Liver (tissue), 9 donors: Measurements from ENCODE around the gene KIRREL3. TPM values are rescaled to one million over a fixed set of nuclear protein-coding genes. Genes with fewer than 3 reads are reported as not detected.

Source experiments
- DNase-seq: peaks from one replicate; pipeline ENCODE4 v3.0.0-alpha.2; 2017; ENCODE audit warnings: low spot score
- H3K27ac ChIP-seq, 2 donors: one replicate each; pipeline ENCODE4 v1.7.0; 2013; ENCODE audit warnings: inconsistent platforms in 2 of 2, low read length in 2 of 2, control low read depth in 1 of 2, low read depth in 1 of 2, mild to moderate bottlenecking in 1 of 2
- H3K27me3 ChIP-seq, 4 donors: one replicate each; pipeline versions ENCODE4 v1.6.1 to v1.7.0; 2013; ENCODE audit warnings: low read length in 3 of 4, inconsistent platforms in 1 of 4, mild to moderate bottlenecking in 1 of 4, moderate library complexity in 1 of 4; ENCODE audit not compliant: control insufficient read depth in 4 of 4, insufficient read depth in 4 of 4
- H3K36me3 ChIP-seq, 4 donors: one replicate each; pipeline versions ENCODE4 v1.6.1 to v1.7.0; 2013; ENCODE audit warnings: low read length in 3 of 4, mild to moderate bottlenecking in 3 of 4, low read depth in 1 of 4, moderate library complexity in 1 of 4; ENCODE audit not compliant: control insufficient read depth in 4 of 4, insufficient read depth in 3 of 4
- H3K4me1 ChIP-seq, 4 donors: one replicate each; pipeline versions ENCODE4 v1.6.1 to v1.7.0; 2013; ENCODE audit warnings: low read length in 3 of 4, mild to moderate bottlenecking in 3 of 4, moderate library complexity in 1 of 4; ENCODE audit not compliant: control insufficient read depth in 4 of 4, insufficient read depth in 4 of 4
- H3K4me3 ChIP-seq, 3 donors: one replicate each; pipeline versions ENCODE4 v1.6.1 to v1.7.0; 2013; ENCODE audit warnings: low read length in 3 of 3, control low read depth in 1 of 3, low read depth in 1 of 3, mild to moderate bottlenecking in 1 of 3
- H3K9ac ChIP-seq, 2 donors: one replicate each; pipeline ENCODE4 v1.7.0; 2013; ENCODE audit warnings: low read length in 2 of 2, mild to moderate bottlenecking in 2 of 2, moderate library complexity in 2 of 2, control low read depth in 1 of 2, low read depth in 1 of 2
- H3K9me3 ChIP-seq, 4 donors: one replicate each; pipeline versions ENCODE4 v1.6.1 to v1.7.0; 2013; ENCODE audit warnings: low read length in 3 of 4; ENCODE audit not compliant: control insufficient read depth in 4 of 4
- CTCF ChIP-seq: fragments of 150-350 bp; IDR thresholded peaks from 2 replicates; pipeline ENCODE4 v1.5.1; 2017; ENCODE audit warnings: improper control_type of control experiment, low read depth, low read length; ENCODE audit not compliant: missing input control
- EGR1 ChIP-seq, 2 donors: IDR thresholded peaks; 2 replicates each; pipeline ENCODE4 v1.6.1; 2016 to 2018; ENCODE audit warnings: antibody characterized with exemption in 2 of 2, low read depth in 2 of 2
- FOXA1 ChIP-seq: IDR thresholded peaks from 2 replicates; pipeline ENCODE4 v1.6.1; 2016; ENCODE audit warnings: antibody characterized with exemption
- FOXA2 ChIP-seq: IDR thresholded peaks from 2 replicates; pipeline ENCODE4 v1.6.1; 2016; ENCODE audit warnings: antibody characterized with exemption
- GABPA ChIP-seq, 2 donors: IDR thresholded peaks in 1 of 2; conservative IDR thresholded peaks in 1 of 2; 2 replicates each; pipeline ENCODE4 v1.6.1; 2016; ENCODE audit warnings: antibody characterized with exemption in 2 of 2, mild to moderate bottlenecking in 1 of 2, moderate library complexity in 1 of 2
- HNF4A ChIP-seq, 2 donors: conservative IDR thresholded peaks; 2 replicates each; pipeline ENCODE4 v1.6.1; 2016; ENCODE audit warnings: antibody characterized with exemption in 2 of 2, mild to moderate bottlenecking in 2 of 2
- HNF4G ChIP-seq: IDR thresholded peaks from 2 replicates; pipeline ENCODE4 v1.6.1; 2016; ENCODE audit warnings: antibody characterized with exemption
- JUND ChIP-seq, 2 donors: IDR thresholded peaks; 2 replicates each; pipeline ENCODE4 v1.6.1; 2016; ENCODE audit warnings: antibody characterized with exemption in 2 of 2
- NR2F2 ChIP-seq: IDR thresholded peaks from 2 replicates; pipeline ENCODE4 v1.6.1; 2016; ENCODE audit warnings: antibody characterized with exemption
- RAD21 ChIP-seq, 2 donors: IDR thresholded peaks; 2 replicates each; pipeline ENCODE4 v1.6.1; 2016; ENCODE audit warnings: antibody characterized with exemption in 2 of 2, mild to moderate bottlenecking in 2 of 2
- RXRA ChIP-seq, 2 donors: IDR thresholded peaks; 2 replicates each; pipeline ENCODE4 v1.6.1; 2017 to 2018; ENCODE audit warnings: antibody characterized with exemption in 2 of 2, mild to moderate bottlenecking in 1 of 2
- SP1 ChIP-seq: IDR thresholded peaks from 2 replicates; pipeline ENCODE4 v1.6.1; 2018; ENCODE audit warnings: antibody characterized with exemption, mild to moderate bottlenecking
- TAF1 ChIP-seq: conservative IDR thresholded peaks from 2 replicates; pipeline ENCODE4 v1.6.1; 2016; ENCODE audit warnings: antibody characterized with exemption, mild to moderate bottlenecking
- YY1 ChIP-seq: IDR thresholded peaks from 2 replicates; pipeline ENCODE4 v1.6.1; 2016; ENCODE audit warnings: antibody characterized with exemption, mild to moderate bottlenecking
- WGBS: extraction: QIAGEN DNeasy Blood & Tissue Kit; methylation state at CpG from one replicate; pipeline ENCODE4 v1.1.7; 2013; 5-methylcytosine and 5-hydroxymethylcytosine counted together
- polyA plus RNA-seq, 2 donors: library from polyadenylated mRNA; stranded (reverse) in 1 of 2; unstranded in 1 of 2; fragments of 200-250 nt in 1 of 2; fragments of >200 nt in 1 of 2; fragmentation: Nextera tagmentation in 1 of 2; extraction: Ambion mirVana in 1 of 2; gene quantifications; one replicate each; pipeline versions ENCODE4 v1.2.1 to v1.2.3, GENCODE V29; 2013 to 2015
- total RNA-seq, 2 donors: library from RNA; depleted of rRNA; stranded (reverse); fragments of >200 nt; gene quantifications; one replicate each; pipeline ENCODE4 v1.2.3, GENCODE V29; 2014
- TF ChIP-seq, protein P1 (sequence below): IDR thresholded peaks from 2 replicates; pipeline ENCODE4 v1.6.1; 2016; ENCODE audit warnings: antibody characterized with exemption
- TF ChIP-seq, protein P2 (sequence below): IDR thresholded peaks from 2 replicates; pipeline ENCODE4 v1.6.1; 2016; ENCODE audit warnings: antibody characterized with exemption, mild to moderate bottlenecking
- TF ChIP-seq, protein P3 (sequence below): IDR thresholded peaks from 2 replicates; pipeline ENCODE4 v1.6.1; 2016; ENCODE audit warnings: antibody characterized with exemption
- TF ChIP-seq, protein P4 (sequence below): IDR thresholded peaks from 2 replicates; pipeline ENCODE4 v1.6.1; 2016; ENCODE audit warnings: antibody characterized with exemption
- donor health status: healthy.
- donor health status: healthy.
- donor health status: healthy.
- donor health status: healthy.
- donor health status: healthy.

Gene KIRREL3
- total and polyA plus RNA-seq, 4 donors: 0.03 to 0.29 (median 0.08) TPM; not detected in 1

GRCh38 chr11:126426106-126426505 is 574.5 kb downstream of the KIRREL3 start:
- TF ChIP-seq, protein P1, sequence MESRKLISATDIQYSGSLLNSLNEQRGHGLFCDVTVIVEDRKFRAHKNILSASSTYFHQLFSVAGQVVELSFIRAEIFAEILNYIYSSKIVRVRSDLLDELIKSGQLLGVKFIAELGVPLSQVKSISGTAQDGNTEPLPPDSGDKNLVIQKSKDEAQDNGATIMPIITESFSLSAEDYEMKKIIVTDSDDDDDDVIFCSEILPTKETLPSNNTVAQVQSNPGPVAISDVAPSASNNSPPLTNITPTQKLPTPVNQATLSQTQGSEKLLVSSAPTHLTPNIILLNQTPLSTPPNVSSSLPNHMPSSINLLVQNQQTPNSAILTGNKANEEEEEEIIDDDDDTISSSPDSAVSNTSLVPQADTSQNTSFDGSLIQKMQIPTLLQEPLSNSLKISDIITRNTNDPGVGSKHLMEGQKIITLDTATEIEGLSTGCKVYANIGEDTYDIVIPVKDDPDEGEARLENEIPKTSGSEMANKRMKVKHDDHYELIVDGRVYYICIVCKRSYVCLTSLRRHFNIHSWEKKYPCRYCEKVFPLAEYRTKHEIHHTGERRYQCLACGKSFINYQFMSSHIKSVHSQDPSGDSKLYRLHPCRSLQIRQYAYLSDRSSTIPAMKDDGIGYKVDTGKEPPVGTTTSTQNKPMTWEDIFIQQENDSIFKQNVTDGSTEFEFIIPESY: no peak
- TF ChIP-seq HNF4A (conservative IDR thresholded peaks at IDR 0.05) (no peak), HNF4G (no peak), YY1 (no peak), SP1 (no peak), RXRA (IDR thresholded peaks at IDR 0.05) (no peak), EGR1 (IDR thresholded peaks at IDR 0.05; ENCODE audit: low read depth in 2 of 2) (no peak), CTCF (no peak), TAF1 (no peak)
- TF ChIP-seq, protein P2, sequence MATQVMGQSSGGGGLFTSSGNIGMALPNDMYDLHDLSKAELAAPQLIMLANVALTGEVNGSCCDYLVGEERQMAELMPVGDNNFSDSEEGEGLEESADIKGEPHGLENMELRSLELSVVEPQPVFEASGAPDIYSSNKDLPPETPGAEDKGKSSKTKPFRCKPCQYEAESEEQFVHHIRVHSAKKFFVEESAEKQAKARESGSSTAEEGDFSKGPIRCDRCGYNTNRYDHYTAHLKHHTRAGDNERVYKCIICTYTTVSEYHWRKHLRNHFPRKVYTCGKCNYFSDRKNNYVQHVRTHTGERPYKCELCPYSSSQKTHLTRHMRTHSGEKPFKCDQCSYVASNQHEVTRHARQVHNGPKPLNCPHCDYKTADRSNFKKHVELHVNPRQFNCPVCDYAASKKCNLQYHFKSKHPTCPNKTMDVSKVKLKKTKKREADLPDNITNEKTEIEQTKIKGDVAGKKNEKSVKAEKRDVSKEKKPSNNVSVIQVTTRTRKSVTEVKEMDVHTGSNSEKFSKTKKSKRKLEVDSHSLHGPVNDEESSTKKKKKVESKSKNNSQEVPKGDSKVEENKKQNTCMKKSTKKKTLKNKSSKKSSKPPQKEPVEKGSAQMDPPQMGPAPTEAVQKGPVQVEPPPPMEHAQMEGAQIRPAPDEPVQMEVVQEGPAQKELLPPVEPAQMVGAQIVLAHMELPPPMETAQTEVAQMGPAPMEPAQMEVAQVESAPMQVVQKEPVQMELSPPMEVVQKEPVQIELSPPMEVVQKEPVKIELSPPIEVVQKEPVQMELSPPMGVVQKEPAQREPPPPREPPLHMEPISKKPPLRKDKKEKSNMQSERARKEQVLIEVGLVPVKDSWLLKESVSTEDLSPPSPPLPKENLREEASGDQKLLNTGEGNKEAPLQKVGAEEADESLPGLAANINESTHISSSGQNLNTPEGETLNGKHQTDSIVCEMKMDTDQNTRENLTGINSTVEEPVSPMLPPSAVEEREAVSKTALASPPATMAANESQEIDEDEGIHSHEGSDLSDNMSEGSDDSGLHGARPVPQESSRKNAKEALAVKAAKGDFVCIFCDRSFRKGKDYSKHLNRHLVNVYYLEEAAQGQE: no peak

GRCh38 chr11:126424471-126425039 is 576.0 kb downstream of the KIRREL3 start:
- Histone ChIP-seq H3K4me1 (no peaks in the 10 kb centered on the region), H3K4me3 (no peak overlapping the region), H3K27me3 (no peaks in the 10 kb centered on the region), H3K9me3 (no peaks in the 10 kb centered on the region), H3K27ac (peak overlapping the region in 1 of 2 donors; percentile 43), H3K36me3 (no peaks in the 10 kb centered on the region), H3K9ac (no peak overlapping the region)
- DNase-seq: no peak
- WGBS: 67% methylated on average over 30 of the region's 30 CpGs
- no peak for TF ChIP-seq TAF1
- peak; percentile 53 to 59 for TF ChIP-seq RXRA (IDR thresholded peaks at IDR 0.05)
- TF ChIP-seq, protein P2: no peak
- no peak for TF ChIP-seq FOXA2
- TF ChIP-seq, protein P3, sequence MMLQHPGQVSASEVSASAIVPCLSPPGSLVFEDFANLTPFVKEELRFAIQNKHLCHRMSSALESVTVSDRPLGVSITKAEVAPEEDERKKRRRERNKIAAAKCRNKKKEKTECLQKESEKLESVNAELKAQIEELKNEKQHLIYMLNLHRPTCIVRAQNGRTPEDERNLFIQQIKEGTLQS: no peak
- peak; percentile 96 for TF ChIP-seq NR2F2
- TF ChIP-seq, protein P1: no peak
- TF ChIP-seq EGR1 (IDR thresholded peaks at IDR 0.05; ENCODE audit: low read depth in 2 of 2): no peak
- no peak for TF ChIP-seq FOXA1
- TF ChIP-seq JUND (IDR thresholded peaks at IDR 0.05): no peak
- no peak for TF ChIP-seq GABPA (IDR thresholded peaks at IDR 0.05 in 1 of 2, conservative IDR thresholded peaks at IDR 0.05 in 1 of 2)
- no peak for TF ChIP-seq YY1
- TF ChIP-seq RAD21 (IDR thresholded peaks at IDR 0.05): peak in 1 of 2 donors; percentile 36
- no peak for TF ChIP-seq HNF4A (conservative IDR thresholded peaks at IDR 0.05)
- TF ChIP-seq HNF4G: no peak
- TF ChIP-seq, protein P4, sequence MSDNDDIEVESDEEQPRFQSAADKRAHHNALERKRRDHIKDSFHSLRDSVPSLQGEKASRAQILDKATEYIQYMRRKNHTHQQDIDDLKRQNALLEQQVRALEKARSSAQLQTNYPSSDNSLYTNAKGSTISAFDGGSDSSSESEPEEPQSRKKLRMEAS: no peak

More at GRCh38 chr11:126426106-126426505, 574.5 kb downstream of the KIRREL3 start:
- H3K9me3 ChIP-seq: no peaks in the 10 kb centered on the region
- no peaks in the 10 kb centered on the region for H3K27me3 ChIP-seq
- no peaks in the 10 kb centered on the region for H3K4me1 ChIP-seq
- H3K4me3 ChIP-seq: no peak overlapping the region
- H3K27ac ChIP-seq: no peak overlapping the region
- WGBS: 92% methylated on average over 3 of the region's 3 CpGs
- H3K36me3 ChIP-seq: no peaks in the 10 kb centered on the region
- no peak overlapping the region for H3K9ac ChIP-seq
- no peak for DNase-seq
